Adrenal gland (tissue), 5 donors: ENCODE results near the gene CHRM2.

Source experiments
- POLR2A ChIP-seq, 2 donors: fragments of 450-650 bp; IDR thresholded peaks; one replicate each; pipeline ENCODE4 v1.6.1; 2017; ENCODE audit warnings: antibody characterized with exemption in 2 of 2, mild to moderate bottlenecking in 2 of 2, moderate library complexity in 1 of 2
- TF ChIP-seq, protein P1 (sequence below), 6 experiments: fragments of 450-650 bp in 4 of 6; fragments of 200-600 bp in 2 of 6; sonication (generic) in 1 of 6; IDR thresholded peaks; 1 replicate in 5 of 6; 2 replicates in 1 of 6; pipeline versions ENCODE4 v1.5.1 to v1.8.0; 2016 to 2021; ENCODE audit warnings: antibody characterized with exemption in 6 of 6, mild to moderate bottlenecking in 2 of 6, moderate library complexity in 1 of 6
- donor health status: DM: no; HTN: no; CAD: no.

DNA sequence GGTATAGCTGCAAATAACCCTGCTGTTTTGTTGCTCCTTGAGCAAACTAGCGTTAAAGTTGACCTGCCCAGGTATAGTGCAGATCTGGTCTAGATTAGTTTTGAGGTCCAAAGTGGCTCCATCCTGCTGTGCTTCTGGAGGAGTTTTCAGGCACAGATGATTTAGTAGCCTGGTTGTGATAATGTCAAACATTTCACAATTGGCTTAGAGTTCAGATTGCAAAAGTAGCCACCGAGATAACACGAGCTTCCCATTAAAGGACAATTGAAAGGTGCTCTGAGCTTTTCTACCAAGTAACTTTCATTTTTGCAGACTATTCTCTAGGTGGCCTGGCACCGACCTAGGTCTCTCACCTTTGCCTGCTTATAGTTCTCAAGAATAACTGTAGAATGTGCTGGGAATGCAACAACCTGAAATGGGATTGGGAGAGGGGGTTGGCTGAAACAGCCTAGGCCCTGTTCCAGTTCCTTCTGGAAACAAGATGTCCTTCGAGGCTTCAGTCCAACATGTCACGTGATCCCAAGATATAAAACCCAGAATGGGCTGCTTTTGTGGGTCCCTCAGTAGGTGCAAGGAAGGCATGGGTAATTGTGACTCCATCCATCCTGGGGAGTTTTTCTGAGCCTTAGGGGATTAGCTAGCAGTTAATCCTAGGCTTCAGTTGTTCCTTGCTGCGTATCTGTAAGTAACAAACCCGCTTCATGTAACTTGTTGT lies 201.0 kb downstream of the CHRM2 start:
- no peak for TF ChIP-seq POLR2A (IDR thresholded peaks at IDR 0.05)
- TF ChIP-seq, protein P1, sequence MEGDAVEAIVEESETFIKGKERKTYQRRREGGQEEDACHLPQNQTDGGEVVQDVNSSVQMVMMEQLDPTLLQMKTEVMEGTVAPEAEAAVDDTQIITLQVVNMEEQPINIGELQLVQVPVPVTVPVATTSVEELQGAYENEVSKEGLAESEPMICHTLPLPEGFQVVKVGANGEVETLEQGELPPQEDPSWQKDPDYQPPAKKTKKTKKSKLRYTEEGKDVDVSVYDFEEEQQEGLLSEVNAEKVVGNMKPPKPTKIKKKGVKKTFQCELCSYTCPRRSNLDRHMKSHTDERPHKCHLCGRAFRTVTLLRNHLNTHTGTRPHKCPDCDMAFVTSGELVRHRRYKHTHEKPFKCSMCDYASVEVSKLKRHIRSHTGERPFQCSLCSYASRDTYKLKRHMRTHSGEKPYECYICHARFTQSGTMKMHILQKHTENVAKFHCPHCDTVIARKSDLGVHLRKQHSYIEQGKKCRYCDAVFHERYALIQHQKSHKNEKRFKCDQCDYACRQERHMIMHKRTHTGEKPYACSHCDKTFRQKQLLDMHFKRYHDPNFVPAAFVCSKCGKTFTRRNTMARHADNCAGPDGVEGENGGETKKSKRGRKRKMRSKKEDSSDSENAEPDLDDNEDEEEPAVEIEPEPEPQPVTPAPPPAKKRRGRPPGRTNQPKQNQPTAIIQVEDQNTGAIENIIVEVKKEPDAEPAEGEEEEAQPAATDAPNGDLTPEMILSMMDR (IDR thresholded peaks at IDR 0.05) = no peak
